Keratinocyte (primary cell): Measurements from ENCODE around the gene RAB34. TPM values are rescaled to one million over a fixed set of nuclear protein-coding genes. Genes with fewer than 3 reads are reported as not detected.
"Not testable (repeated sequence)": the region's sequence is repeated elsewhere in the genome, so short reads cannot be mapped to it uniquely, and the experiment has no call there.

Experiments
- DNase-seq: peaks from one replicate; pipeline ENCODE4 v3.0.0-alpha.2; 2011; ENCODE audit warnings: low read depth, missing footprints, low spot score
- FAIRE-seq: peaks from 2 replicates; lab custom pipeline; 2011; peaks lifted over from hg19 to GRCh38; lab: Jason Lieb, UNC
- H2AFZ ChIP-seq: 2 replicates; pipeline ENCODE4 v1.6.0; 2012; ENCODE audit warnings: low read length, control low read depth, inconsistent platforms; ENCODE audit not compliant: control insufficient read depth
- H3K27ac ChIP-seq: 2 replicates; pipeline ENCODE4 v1.5.1; 2011; ENCODE audit warnings: low read length; ENCODE audit not compliant: control insufficient read depth, insufficient read depth
- H3K27me3 ChIP-seq: 3 replicates; pipeline ENCODE4 v1.6.0; 2011; ENCODE audit warnings: low read length; ENCODE audit not compliant: control insufficient read depth, insufficient read depth; ENCODE audit errors: extremely low read depth
- H3K36me3 ChIP-seq, 2 experiments: 2 replicates in 1 of 2; 3 replicates in 1 of 2; pipeline ENCODE4 v1.5.1; 2011; ENCODE audit warnings: low read length in 2 of 2, mild to moderate bottlenecking in 1 of 2; ENCODE audit not compliant: control insufficient read depth in 2 of 2, insufficient read depth in 2 of 2; ENCODE audit errors: extremely low read depth in 1 of 2
- H3K4me1 ChIP-seq: 3 replicates; pipeline ENCODE4 v1.5.1; 2011; ENCODE audit warnings: low read length; ENCODE audit not compliant: control insufficient read depth, insufficient read depth; ENCODE audit errors: extremely low read depth
- H3K4me2 ChIP-seq: 3 replicates; pipeline ENCODE4 v1.6.0; 2011; ENCODE audit warnings: low read depth, low read length; ENCODE audit not compliant: control insufficient read depth, insufficient read depth; ENCODE audit errors: extremely low read depth
- H3K4me3 ChIP-seq, 3 experiments: fragments of 200-600 bp in 1 of 3; sonication (generic) in 1 of 3; 2 replicates in 2 of 3; 3 replicates in 1 of 3; pipeline ENCODE4 v1.5.1; 2011 to 2016; ENCODE audit warnings: low read length in 3 of 3, mild to moderate bottlenecking in 3 of 3, control low read depth in 2 of 3, inconsistent platforms in 1 of 3, low read depth in 1 of 3, mixed read lengths in 1 of 3, mixed run types in 1 of 3, moderate library complexity in 1 of 3; ENCODE audit not compliant: control insufficient read depth in 2 of 3, insufficient read depth in 2 of 3; ENCODE audit errors: extremely low read depth in 1 of 3
- H3K79me2 ChIP-seq: 2 replicates; pipeline ENCODE4 v1.6.0; 2012; ENCODE audit warnings: low read length; ENCODE audit not compliant: control insufficient read depth, insufficient read depth
- H3K9ac ChIP-seq: 3 replicates; pipeline ENCODE4 v1.6.0; 2011; ENCODE audit warnings: low read length; ENCODE audit not compliant: control insufficient read depth, insufficient read depth; ENCODE audit errors: extremely low read depth
- H3K9me1 ChIP-seq: 3 replicates; pipeline ENCODE4 v1.6.0; 2011; ENCODE audit warnings: low read length; ENCODE audit not compliant: control insufficient read depth, insufficient read depth; ENCODE audit errors: extremely low read depth
- H3K9me3 ChIP-seq: 2 replicates; pipeline ENCODE4 v1.5.1; 2012; ENCODE audit warnings: low read depth, low read length; ENCODE audit not compliant: control insufficient read depth
- H4K20me1 ChIP-seq: 3 replicates; pipeline ENCODE4 v1.6.0; 2011; ENCODE audit warnings: low read length; ENCODE audit not compliant: control insufficient read depth, insufficient read depth; ENCODE audit errors: extremely low read depth
- EZH2 ChIP-seq: IDR thresholded peaks from one replicate; pipeline ENCODE4 v1.6.1; 2012; ENCODE audit warnings: inconsistent platforms, mild to moderate bottlenecking, low read length, moderate library complexity
- dilution Hi-C: fragments of 300-500 bp; cut with MboI; formaldehyde crosslinking; loops from one replicate; pipeline ENCODE4 v1.7.0; 2020; ENCODE audit warnings: low sequenced_read_pairs; ENCODE audit not compliant: extremely low pct_ligation_motif_present
- polyA plus RNA-seq, 5 experiments: library from polyadenylated mRNA; depleted of rRNA in 3 of 5; stranded (reverse) in 3 of 5; stranded (forward) in 1 of 5; unstranded in 1 of 5; fragments of >200 nt; gene quantifications; 1 replicate in 1 of 5; 2 replicates in 3 of 5; 3 replicates in 1 of 5; pipeline versions ENCODE4 v1.2.1 to v1.2.3, GENCODE V29; 2011 to 2012; ENCODE audit warnings: missing spikeins in 2 of 5, low read depth in 1 of 5, low replicate concordance in 1 of 5
- TF ChIP-seq, protein P1 (sequence below), 3 experiments: IDR thresholded peaks in 1 of 3; conservative IDR thresholded peaks in 1 of 3; optimal IDR thresholded peaks in 1 of 3; 2 replicates in 2 of 3; 3 replicates in 1 of 3; pipeline versions ENCODE3 to v1.5.1; 2011; ENCODE audit warnings: low read length in 3 of 3, mild to moderate bottlenecking in 3 of 3, moderate library complexity in 2 of 3, control low read depth in 1 of 3, inconsistent platforms in 1 of 3; ENCODE audit not compliant: insufficient read depth in 2 of 3; ENCODE audit errors: extremely low read depth in 1 of 3

RAB34 gene
- polyA plus RNA-seq, 1 donor (not counting 4 experiments of a cell fraction or from before 2014, with no cell fraction given) = 134 TPM

DNA sequence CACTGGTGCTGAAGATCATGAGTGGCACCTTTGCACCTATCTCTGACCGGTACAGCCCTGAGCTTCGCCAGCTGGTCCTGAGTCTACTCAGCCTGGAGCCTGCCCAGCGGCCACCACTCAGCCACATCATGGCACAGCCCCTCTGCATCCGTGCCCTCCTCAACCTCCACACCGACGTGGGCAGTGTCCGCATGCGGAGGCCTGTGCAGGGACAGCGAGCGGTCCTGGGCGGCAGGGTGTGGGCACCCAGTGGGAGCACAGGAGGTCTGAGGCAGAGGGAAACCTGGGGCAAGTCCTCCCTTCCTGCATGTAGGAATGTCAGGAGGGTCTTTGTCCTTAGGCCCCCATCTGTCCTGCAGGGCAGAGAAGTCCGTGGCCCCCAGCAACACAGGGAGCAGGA lies 19.6 kb upstream of the RAB34 start:
- Histone ChIP-seq H3K9me1 (no peaks in the 10 kb centered on the region), H3K9ac (no peak overlapping the region), H3K4me2 (no peak overlapping the region), H3K4me3 (no peak overlapping the region), H3K36me3 (peaks cover 0 to 5% of the 10 kb centered on the region in 2 experiments), H3K4me1 (peaks cover 8% of the 10 kb centered on the region), H3K27me3 (no peaks in the 10 kb centered on the region), H3K27ac (no peak overlapping the region), H2AFZ (no peak overlapping the region), H3K9me3 (peaks cover 11% of the 10 kb centered on the region), H3K79me2 (no peaks in the 10 kb centered on the region), H4K20me1 (no peaks in the 10 kb centered on the region)
- FAIRE-seq (no peak), DNase-seq (no peak)
- TF ChIP-seq, protein P1, sequence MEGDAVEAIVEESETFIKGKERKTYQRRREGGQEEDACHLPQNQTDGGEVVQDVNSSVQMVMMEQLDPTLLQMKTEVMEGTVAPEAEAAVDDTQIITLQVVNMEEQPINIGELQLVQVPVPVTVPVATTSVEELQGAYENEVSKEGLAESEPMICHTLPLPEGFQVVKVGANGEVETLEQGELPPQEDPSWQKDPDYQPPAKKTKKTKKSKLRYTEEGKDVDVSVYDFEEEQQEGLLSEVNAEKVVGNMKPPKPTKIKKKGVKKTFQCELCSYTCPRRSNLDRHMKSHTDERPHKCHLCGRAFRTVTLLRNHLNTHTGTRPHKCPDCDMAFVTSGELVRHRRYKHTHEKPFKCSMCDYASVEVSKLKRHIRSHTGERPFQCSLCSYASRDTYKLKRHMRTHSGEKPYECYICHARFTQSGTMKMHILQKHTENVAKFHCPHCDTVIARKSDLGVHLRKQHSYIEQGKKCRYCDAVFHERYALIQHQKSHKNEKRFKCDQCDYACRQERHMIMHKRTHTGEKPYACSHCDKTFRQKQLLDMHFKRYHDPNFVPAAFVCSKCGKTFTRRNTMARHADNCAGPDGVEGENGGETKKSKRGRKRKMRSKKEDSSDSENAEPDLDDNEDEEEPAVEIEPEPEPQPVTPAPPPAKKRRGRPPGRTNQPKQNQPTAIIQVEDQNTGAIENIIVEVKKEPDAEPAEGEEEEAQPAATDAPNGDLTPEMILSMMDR (optimal IDR thresholded peaks at IDR 0.05 in 1 of 3, IDR thresholded peaks at IDR 0.05 in 1 of 3, conservative IDR thresholded peaks at IDR 0.05 in 1 of 3; ENCODE audit: extremely low read depth in 1 of 3, insufficient read depth in 2 of 3, low read length in 3 of 3) = no peak
- no peak for TF ChIP-seq EZH2
- dilution Hi-C loops = no loop called here

DNA sequence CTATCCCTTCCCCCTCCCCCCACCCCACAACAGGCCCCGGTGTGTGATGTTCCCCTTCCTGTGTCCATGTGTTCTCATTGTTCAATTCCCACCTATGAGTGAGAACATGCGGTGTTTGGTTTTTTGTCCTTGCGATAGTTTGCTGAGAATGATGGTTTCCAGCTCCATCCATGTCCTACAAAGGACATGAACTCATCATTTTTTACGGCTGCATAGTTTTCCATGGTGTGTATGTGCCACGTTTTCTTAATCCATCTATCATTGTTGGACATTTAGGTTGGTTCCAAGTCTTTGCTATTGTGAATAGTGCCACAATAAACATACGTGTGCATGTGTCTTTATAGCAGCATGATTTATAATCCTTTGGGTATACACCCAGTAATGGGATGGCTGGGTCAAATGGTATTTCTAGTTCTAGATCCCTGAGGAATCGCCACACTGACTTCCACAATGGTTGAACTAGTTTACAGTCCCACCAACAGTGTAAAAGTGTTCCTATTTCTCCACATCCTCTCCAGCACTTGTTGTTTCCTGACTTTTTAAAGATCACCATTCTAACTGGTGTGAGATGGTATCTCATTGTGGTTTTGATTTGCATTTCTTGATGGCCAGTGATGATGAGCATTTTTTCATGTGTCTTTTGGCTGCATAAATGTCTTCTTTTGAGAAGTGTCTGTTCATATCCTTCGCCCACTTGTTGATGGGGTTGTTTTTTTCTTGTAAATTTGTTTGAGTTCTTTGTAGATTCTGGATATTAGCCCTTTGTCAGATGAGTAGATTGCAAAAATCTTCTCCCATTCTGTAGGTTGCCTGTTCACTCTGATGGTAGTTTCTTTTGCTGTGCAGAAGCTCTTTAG lies 18.5 kb upstream of the RAB34 start:
- H2AFZ ChIP-seq, H4K20me1 ChIP-seq, H3K4me1 ChIP-seq, H3K36me3 ChIP-seq, H3K9me1 ChIP-seq, FAIRE-seq, H3K27me3 ChIP-seq, DNase-seq, dilution Hi-C loops, H3K4me3 ChIP-seq, H3K4me2 ChIP-seq, H3K79me2 ChIP-seq, H3K9ac ChIP-seq, H3K27ac ChIP-seq: not testable (repeated sequence)
- peaks cover 10% of the 10 kb centered on the region for H3K9me3 ChIP-seq
